Neural cell (in vitro differentiated cells): ENCODE results near the gene SLC51A.
"Not testable (repeated sequence)": the region's sequence is repeated elsewhere in the genome, so short reads cannot be mapped to it uniquely, and the experiment has no call there.

Experiments
- CTCF ChIP-seq: fragments of 450-650 bp; IDR thresholded peaks from 2 replicates; pipeline ENCODE4 v1.5.1; 2014; ENCODE audit warnings: antibody characterized with exemption, mild to moderate bottlenecking, moderate library complexity; ENCODE audit not compliant: poor library complexity, severe bottlenecking
- EP300 ChIP-seq: fragments of 450-650 bp; conservative IDR thresholded peaks from 2 replicates; pipeline ENCODE4 v1.6.1; 2014; ENCODE audit warnings: antibody characterized with exemption, mild to moderate bottlenecking, moderate library complexity; ENCODE audit not compliant: poor library complexity, severe bottlenecking

GRCh38 chr3:196205442-196206205 lies 10.7 kb upstream of the SLC51A start:
- TF ChIP-seq EP300, CTCF: not testable (repeated sequence)
